ENCODE data around the gene KRTAP10-2.
"Not testable (repeated sequence)": the region's sequence is repeated elsewhere in the genome, so short reads cannot be mapped to it uniquely, and the experiment has no call there.

GRCh38 chr21:44503006-44503889 lies 48.1 kb downstream of the KRTAP10-2 start:
- not testable (repeated sequence) for TF ChIP-seq CREM (IDR thresholded peaks at IDR 0.05; ENCODE audit: low read depth); TRIM28 (IDR thresholded peaks at IDR 0.05); POLR2A (conservative IDR thresholded peaks at IDR 0.05); NFYB (IDR thresholded peaks at IDR 0.05; ENCODE audit: extremely low read depth, insufficient read length); MTA1 (IDR thresholded peaks at IDR 0.05; ENCODE audit: borderline replicate concordance); POLR2AphosphoS5 (IDR thresholded peaks at IDR 0.05; ENCODE audit: control insufficient read depth, insufficient read depth, low read depth, low read length); RBFOX2 (IDR thresholded peaks at IDR 0.05; ENCODE audit: low read depth, low read length); NFE2 (IDR thresholded peaks at IDR 0.05; ENCODE audit: low read depth); RNF2 (IDR thresholded peaks at IDR 0.05); CTCF (IDR thresholded peaks at IDR 0.05 in 2 of 3, conservative IDR thresholded peaks at IDR 0.05 in 1 of 3; ENCODE audit: insufficient read depth in 2 of 3, low read depth in 1 of 3, low read length in 3 of 3)

Data from K562 (cell line).